HG02623 (cell line): ENCODE results near the gene CAMK1D.

ENCODE experiments used
- ATAC-seq: cut with Tn5 transposase; IDR thresholded peaks from one replicate; pipeline ENCODE4 v1.9.1; 2021; ENCODE audit warnings: moderate library complexity; ENCODE audit not compliant: unreplicated experiment

The CAMK1D gene

DNA sequence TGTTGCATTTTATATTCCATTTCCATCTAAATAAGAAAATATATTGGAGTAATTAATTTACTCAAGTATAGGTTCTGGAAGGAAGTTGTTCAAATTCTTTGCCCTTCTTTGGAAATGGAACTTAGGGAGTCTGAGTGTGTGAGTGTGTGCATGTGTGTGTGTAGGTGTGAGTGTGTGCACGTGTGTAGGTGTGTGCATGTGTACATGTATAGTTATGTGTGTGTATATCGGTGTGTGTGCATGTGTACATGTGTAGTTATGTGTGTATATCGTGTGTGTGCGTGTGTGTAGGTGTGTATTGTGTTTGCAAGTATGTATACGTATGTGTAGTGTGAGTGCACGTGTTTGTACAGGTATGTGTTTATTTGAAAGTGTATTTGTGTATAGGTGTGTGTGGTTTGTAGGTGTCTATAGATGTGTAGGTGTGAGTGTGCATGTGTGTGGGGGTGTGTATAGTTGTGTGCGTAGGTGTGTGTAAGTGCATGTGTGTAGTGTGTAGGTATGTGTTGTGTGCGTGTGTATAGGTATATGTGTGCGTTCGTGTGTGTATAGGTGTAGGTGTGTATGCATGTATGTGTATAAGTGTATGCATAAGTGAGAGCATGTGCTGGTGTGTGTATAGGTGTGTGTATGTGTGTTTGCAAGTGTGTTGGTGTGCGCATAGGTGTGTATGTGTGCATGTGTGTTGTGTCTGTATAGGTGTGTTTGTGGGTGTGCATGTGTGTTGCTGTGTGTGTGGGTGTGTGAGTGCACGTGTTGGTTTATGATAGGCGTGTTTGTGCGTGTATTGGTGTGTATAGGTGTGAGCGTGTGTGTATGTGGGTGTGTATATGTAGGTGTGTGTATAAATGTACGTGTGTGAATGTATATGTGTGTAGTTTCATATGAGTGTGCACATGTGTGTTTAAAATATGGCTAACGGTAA lies 266.2 kb downstream of the CAMK1D start:
- ATAC-seq: no peak

DNA sequence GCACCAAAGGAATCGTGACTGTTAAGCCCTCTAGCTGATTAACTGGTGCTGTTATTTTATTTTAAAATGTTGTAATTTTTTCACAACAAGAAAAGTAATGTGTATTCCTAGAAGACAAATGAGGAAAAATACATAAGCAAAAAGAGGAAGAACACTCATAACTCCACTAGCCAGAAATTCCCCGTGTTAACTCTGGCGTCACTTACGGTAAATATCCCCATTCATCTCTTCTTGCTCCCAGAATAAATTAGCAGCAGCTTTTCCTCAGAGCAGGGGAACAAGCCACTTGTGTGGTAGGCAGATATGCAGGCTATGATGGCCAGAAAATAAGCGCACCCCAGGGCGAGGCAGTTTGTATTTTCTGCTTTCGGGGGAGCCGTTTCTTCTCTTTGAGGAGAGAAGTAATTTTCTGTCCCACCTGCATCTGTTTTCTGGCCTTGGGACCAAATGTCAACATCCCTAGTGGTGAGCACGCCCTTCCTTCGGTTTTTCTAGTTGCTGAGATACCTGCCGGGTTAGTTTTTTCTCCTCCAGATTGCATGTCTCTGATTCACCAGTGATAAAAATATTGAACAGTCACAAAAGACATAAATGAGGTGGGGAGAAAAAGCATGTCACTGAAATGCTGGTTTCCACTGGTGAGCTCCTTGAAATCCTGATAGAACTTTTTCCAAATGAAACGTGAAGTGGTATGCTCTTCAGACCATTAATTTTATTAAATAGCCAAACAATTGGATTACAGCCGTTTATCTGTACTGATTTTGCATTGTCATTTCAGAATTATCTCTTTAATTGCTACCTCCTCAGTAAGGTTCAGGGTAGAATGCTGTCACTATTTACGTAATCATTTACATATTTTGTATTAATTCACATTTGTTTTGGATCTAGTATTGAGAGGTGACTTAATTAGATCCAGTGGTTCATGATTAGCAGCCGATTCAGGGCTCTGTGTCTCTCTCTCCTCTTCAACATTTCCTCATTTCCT lies 268.1 kb downstream of the CAMK1D start:
- no peak for ATAC-seq

DNA sequence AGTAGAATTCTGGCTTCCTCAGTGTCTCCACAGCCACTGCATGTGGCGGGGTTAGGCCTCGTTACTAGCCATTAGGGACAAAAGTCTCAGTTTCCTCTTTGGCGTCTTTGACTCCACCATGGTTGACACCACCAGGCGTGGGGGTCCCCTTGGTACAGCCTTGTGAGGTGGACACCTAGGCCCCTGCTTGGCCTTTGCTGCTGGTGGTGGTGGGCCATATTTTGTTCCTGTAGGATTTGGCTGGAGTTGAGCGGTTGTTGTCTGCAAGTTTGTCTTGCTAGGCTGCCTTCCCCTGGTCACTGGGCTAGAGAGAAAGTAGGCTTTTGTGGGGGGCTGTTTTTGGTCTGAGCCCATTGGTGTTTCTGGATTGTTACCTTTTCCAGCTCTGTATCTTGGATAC lies 272.7 kb downstream of the CAMK1D start:
- ATAC-seq: no peak

DNA sequence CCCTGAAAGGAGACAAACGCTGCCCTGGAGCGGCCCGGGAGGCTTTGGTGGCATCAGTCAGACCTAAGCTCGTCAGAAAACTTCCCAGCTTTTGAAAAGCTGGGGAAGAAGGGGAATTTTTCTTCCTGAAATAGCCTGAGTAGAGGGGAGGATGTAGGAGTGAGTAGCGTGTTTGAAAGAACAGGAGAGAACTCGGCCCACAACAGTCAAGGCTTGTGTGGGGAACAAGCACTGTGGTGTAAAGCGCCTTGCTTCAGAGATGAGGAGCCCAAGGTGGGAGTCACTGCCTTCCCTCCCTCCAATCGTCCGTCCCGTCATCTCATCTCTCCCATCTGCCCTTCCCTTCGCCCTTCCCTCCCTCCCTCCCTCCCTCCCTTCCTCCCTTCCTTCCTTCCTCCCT lies 273.3 kb downstream of the CAMK1D start:
- ATAC-seq: no peak

DNA sequence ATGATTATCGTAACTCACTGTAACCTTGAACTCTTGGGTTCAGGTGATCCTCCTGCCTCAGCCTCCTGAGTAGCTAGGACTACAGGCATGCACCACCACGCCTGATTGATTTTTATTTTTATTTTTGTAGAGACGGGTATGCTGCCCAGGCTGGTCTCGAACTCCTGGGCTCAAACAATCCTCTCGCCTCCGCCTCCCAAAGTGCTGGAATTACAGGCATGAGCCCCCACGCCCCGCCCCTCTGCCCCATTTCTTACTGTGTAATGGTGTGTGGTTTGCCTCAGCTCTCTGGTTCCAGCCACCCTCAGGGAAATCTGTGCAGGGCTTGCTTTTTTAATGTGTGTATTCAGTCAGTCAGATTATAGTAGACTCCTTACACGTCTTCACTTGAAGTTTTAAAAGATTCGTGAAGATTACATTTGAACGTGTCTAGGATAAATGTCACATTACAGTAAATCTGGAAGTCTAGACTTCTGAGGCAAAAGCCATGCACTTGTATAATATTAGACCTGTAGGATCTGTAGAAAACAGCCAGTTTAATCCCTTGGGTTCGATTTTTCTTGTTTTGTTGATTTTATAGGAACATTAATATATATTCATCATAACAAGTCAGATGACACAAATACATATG lies 276.2 kb downstream of the CAMK1D start:
- no peak for ATAC-seq

DNA sequence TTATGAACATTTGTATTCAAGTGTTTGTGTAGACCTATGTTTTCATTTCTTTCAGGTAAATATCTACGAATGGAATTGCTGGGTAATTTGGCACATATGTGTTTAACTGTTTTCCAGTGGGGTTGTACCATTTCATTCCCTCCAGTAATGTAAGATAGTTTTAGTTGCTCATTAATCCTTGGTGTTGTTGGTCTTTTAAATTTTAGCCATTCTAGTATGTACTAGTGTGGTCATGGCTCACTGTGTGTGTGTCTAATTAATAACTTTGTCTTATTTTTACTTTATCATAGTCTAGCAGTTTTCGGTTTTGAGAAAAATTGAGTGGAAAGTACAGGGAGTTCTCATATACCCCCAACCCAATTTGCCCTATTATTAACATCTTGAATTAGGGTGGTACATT lies 278.8 kb downstream of the CAMK1D start:
- ATAC-seq: no peak

DNA sequence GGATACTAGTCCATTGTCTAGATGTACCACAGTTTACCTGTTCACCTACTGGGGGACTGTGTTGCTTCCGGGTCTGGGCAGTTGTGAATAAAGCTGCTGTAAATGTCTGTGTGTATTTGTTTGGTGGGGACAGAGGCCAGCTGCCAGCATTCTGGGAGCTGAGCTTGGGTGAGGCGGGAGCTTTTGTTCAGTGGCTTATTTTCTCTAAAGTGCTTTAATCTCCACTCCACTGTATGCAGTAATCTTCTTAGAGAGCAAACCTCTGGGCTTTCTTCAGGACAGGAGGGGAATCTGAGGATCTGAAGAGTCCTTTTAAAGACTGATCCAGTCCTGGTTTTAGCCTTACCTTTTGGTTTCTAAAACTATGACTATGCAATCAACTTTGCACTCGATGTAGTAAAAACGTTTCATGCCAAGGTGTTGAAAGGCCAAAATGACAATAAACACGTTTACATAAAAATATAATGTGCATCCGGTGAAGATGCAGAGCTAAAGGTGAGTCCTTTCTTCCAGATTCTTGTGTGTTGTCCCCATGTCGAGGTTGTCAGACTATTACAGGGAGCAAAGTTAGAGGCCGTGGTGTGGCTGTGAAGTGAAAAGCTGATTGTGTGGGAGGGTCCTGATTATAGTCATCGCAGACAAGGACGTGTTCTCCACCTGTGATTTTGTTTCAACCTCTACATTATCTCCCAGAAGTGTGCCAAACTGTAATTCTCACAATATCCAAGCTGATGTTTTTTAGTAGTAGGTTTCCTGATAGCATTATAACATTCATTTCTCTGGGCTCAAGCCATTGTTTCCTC lies 279.8 kb downstream of the CAMK1D start:
- no peak for ATAC-seq

DNA sequence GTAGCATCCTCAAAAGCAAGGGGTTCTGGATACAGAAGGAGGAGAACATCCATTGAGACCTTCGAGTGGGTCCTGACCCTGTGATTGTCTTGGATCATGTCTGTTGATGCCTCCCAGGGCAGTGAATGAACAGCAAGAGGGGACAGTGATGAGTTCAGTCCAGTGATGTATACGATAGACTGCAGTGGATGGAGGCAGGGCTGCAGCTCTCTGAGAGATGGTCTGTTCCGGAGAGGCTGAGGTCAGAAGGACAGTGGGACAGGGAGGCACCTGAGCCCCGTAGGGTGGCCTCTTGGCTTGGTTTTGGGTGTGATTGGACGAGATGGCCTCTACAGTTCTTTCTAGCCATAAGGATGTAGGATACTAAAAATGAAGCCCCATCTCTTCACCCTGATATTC lies 280.4 kb downstream of the CAMK1D start:
- ATAC-seq: no peak

DNA sequence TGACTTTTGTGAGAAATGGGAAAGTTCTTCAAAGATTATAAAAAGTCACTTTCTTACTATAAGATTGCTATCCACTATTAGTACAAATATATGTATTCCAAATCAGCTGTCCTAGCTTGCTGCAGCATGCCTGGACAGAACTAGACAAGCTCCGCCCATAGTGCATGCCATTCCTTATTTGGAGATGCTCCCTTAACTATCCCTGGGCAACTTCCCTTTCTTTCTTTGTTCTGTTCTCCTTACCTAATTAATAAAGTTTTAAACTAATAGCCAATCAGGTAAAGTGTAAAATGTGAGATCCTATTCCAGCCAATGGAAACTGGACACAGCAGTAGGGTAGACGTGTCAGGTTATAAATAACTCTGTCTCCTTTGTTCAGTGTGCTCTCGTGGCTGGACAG lies 281.9 kb downstream of the CAMK1D start:
- ATAC-seq: no peak

DNA sequence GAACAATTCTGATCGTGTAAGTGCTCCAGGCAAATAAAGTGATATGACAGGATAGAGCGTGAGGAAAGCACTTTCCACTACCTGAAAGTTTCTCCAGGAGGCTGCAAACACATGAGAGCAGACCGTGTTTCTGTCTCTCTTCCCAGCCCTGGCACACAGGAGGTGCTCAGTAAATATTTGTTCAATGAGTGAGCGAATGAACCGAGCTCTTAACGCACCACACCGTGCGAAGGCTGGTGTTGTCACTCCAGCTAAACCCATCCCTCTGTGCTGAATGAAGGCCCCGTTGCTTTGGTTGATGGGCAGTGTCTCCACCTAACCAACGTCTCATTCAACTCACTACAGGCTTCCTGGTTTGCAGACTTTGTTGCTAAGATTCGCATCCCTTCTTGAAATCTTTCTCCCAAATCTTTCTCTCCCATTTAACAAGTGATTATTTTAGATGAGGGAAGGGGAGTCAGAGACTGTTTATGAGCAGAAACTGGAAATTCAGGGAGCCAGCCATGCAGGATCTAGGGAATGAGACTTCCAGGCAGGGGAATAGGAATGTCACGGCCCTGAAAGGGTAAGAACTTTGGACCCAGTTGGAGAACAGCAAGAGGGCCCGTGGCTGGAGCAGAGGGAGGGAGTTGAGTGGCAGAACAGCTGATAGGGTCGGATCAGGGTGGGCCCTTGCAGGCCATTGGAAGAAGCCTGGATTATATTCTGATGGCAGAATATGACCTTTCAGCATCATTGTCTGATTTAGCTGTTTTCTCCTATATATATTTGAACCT lies 282.6 kb downstream of the CAMK1D start:
- no peak for ATAC-seq

DNA sequence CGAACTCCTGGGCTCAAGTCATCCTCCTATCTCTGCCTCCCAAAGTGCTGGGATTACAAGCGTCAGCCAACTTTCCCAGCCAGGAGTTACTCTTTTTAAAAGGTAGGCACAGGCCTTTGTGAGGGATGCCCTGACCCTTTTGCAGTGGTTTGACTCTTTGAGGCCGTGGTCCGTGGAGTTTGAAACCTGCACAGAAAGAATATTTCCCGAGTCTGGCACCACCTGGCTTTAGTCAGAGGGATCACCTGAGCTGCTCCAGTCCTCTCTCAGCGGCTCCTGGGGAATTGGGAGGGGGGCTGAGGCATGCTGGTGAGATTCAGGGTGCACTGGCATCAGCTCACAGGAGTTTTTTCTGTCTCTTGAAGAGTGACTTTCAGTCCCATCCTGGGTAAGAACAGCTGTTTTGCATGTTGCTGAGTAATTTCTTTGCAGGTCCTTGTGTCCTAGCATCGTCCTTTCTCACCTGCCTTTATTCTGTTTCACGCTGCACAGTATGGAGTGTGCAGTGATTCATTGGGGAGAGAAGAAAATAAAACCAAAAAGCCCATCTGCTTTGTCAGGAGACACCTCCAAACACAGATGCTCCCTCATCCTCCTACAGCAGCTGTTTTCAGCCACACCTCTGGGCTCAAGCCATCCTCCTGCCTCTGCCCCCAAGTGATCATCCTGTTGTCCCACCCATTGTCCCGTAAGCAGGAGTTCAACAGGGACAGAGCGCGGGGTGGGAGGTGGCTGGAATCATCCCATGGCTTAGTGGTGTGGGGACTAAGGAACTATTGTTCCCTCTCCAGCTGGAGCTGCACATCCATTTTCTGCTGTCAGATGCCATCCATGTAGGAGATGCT lies 284.7 kb downstream of the CAMK1D start:
- ATAC-seq: no peak

DNA sequence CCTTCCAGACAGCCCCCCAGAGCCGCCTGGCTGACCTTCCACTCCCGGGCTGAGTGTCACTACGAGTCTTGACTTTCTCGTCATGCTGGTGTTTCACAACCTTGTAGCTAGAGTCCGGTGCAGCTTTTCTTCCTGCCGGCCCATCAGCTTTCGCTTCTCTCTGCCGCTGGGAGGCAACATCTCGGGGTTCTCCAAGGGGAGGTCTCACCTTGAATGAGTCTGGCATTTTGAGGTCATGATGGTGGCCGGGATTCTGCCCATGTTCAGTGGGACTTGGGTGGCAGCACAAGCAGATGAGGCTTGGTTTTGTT lies 285.2 kb downstream of the CAMK1D start:
- ATAC-seq: no peak

DNA sequence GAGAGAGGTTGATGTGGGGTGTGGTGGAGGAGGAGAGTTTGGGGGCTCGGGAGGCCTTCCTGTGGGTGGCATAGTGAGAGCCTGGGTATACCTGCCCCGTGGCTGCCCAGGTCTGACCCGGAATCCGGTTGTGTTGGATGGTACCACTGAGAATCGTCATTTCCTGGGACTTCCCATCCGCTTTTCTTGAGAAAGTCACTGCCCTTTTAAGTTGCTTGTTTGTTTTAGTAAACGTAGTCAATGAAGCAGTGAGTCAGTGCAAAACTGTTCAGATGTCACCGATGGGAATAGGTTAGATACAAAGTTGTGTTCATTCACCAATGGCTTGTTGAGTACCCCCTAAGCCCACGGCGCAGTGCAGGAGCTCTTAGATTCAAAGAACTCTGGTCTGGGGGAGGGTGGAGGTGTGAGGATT lies 285.8 kb downstream of the CAMK1D start:
- no peak for ATAC-seq

DNA sequence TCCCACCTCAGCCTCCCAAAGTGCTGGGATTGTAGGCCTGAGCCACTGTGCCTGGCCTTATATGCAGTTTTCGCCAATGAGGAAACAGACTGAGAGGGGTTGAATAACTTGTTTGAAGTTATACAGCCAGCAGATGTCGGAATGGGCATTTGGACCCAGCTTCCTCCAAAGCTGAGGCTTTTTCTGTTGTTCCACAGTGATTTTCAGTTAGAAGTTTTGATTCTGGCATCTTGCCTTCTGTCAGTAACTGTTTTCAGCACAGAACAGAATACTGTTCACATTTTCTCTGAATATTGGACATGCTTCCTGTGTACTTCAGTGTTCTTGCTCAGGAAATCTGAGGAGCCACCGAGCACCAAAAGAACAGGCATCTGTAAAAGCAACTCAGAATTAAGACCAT lies 287.2 kb downstream of the CAMK1D start:
- ATAC-seq: no peak

DNA sequence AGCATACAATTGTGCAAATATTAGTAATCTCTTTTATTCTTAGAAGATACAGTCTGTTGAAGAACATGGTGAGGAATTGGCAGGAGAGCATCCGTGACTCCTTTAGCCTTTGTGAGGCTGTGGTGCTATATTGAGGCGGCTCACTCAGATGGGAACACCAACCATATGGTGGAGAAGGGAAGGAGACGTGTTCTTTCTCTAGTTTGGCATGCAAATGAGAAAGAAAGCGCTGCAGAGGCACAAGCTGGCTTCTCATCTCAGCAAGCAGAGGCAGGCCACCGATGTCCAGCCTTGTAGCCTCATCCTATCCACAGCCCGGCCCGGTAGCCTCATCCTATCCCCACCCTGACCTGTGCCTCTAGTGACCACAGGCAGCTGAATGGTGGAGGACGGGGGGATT lies 288.3 kb downstream of the CAMK1D start:
- ATAC-seq: no peak

DNA sequence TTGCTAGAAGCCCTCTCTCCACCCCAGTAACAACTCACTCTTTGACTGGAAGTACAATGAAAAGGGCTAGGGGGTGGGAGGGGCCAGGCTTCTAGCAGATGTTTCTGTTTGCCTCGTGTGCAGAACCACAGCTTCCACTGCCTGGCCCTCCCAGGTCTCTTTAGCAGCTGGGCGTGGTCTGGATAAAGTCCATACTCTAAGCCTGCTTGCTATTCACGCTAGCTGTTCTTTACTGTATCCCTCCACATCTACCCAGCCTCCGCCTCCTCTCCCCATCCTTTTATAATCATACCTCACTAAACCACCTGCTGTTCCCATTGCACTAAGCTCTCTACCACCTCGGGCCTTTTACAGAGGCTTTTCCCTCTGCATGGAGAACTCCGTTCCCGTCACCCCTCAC lies 288.8 kb downstream of the CAMK1D start:
- no peak for ATAC-seq

DNA sequence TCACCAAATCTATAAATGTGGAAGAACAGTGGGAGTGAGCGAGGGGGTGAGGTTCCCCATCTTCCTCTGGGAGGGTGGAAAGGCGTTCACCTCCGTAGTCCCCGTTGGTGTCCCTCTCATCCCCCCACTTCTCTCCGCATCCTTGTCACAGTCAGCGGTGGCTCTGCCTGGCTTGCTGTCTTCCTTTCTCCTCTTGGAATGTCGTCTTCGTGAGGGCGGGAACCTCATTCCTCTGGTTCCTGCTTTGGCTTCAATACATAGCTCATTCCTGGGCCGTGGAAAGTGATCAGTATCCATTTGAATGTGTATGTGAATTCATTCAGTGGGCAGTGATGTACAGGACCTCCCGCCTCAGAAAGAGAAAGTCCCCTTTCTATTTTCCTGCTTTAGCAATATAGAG lies 289.4 kb downstream of the CAMK1D start:
- ATAC-seq: no peak

DNA sequence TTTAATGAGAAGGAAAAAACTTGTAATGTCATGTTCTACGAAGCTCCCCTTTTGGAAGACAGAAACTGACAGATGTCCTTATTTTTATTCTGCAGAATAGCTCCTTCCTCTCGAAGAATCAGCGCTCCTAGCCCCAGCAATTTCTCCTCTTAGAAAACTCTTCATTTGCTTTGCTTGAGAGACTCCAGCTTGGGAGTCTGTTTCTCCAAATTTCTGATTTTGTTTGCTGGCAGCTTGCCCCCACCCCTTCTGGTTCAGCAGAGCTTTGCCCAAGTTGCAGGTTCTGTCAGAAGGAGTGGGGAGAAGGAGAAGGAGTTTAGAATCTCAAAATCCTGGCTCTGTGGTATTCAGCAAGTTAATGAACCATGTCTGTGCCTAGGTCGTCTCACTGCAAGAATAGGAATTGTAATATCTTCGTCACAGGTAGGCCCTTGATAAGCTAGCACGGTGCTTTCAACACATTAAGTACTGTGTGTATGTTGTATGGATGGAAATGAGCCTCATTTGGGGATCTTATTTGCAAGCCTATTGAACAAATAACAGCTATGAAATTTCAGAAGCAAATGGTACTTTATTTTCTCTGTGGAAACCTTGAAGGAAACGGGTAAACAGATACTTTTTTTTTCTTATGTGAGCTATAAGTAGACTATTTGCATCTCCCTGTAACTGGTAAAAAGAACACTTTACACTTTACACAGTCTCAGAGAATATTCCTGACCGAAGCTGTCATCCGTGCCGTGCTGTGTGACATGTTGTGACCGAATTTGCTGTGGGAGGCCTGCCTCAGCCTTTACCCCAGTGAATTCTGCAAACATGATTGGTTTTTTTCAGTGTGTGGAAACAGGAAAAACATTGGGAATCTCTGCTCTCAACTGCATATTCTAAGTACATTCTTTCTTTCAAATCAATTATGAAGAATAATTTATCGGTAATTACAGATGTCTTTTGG lies 290.9 kb downstream of the CAMK1D start:
- no peak for ATAC-seq
